ENCODE data around the gene DACT1.
A peak's percentile ranks its signal among the peaks of the same experiment; 100 is the strongest.
"Not testable (repeated sequence)": the region's sequence is repeated elsewhere in the genome, so short reads cannot be mapped to it uniquely, and the experiment has no call there.

DACT1 gene

GRCh38 chr14:58637391-58638230 is at the start of gene DACT1:
TSS of gene DACT1 (plus strand) at chr14:58637962. CDS start at chr14:58638203, 241 bp downstream.
- peak; percentile 49 for DNase-seq

- not testable (repeated sequence) for DNase-seq
These were observed 49.4 kb upstream of the DACT1 start for GRCh38 chr14:58588321-58588720.

- no peak for DNase-seq
These were observed 43.8 kb upstream of the DACT1 start for GRCh38 chr14:58593977-58594376.

- DNase-seq, result no peak
These were observed 40.7 kb upstream of the DACT1 start for GRCh38 chr14:58597041-58597440.

GRCh38 chr14:58598028-58598803 is 39.5 kb upstream of the DACT1 start:
- DNase-seq, result no peak

GRCh38 chr14:58598804-58599525 is 38.8 kb upstream of the DACT1 start:
- DNase-seq, result no peak

GRCh38 chr14:58599707-58600106 is 38.1 kb upstream of the DACT1 start:
- DNase-seq, result no peak

GRCh38 chr14:58605465-58605864 is 32.3 kb upstream of the DACT1 start:
- no peak for DNase-seq

GRCh38 chr14:58607131-58607951 is 30.4 kb upstream of the DACT1 start:
- no peak for DNase-seq

- DNase-seq, result no peak
These were observed 29.8 kb upstream of the DACT1 start for GRCh38 chr14:58607952-58608317.

GRCh38 chr14:58617619-58618018 is 20.1 kb upstream of the DACT1 start:
- DNase-seq, result no peak

GRCh38 chr14:58620011-58620410 is 17.8 kb upstream of the DACT1 start:
- DNase-seq, result no peak

GRCh38 chr14:58625438-58625837 is 12.3 kb upstream of the DACT1 start:
- no peak for DNase-seq

- DNase-seq, result no peak
These were observed 11.3 kb upstream of the DACT1 start for GRCh38 chr14:58626431-58626831.

- no peak for DNase-seq
These were observed 9.4 kb upstream of the DACT1 start for GRCh38 chr14:58628406-58628805.

- DNase-seq, result no peak
These were observed 8.5 kb upstream of the DACT1 start for GRCh38 chr14:58629281-58629680.

GRCh38 chr14:58631732-58632131 is 6.0 kb upstream of the DACT1 start:
- DNase-seq, result no peak

- DNase-seq, result no peak
These were observed 3.9 kb upstream of the DACT1 start for GRCh38 chr14:58633831-58634230.

- DNase-seq, result no peak
These were observed 3.2 kb upstream of the DACT1 start for GRCh38 chr14:58634406-58635090.

- no peak for DNase-seq
These were observed 2.5 kb upstream of the DACT1 start for GRCh38 chr14:58635091-58635830.

GRCh38 chr14:58636129-58636528 is 1.6 kb upstream of the DACT1 start:
- no peak for DNase-seq
